HG03575 (cell line): Measurements from ENCODE around the gene PIAS4.

Experiments used
- ATAC-seq: cut with Tn5 transposase; IDR thresholded peaks from one replicate; pipeline ENCODE4 v1.9.1; 2021; ENCODE audit not compliant: unreplicated experiment, insufficient number of reproducible peaks, low FRiP score; ENCODE audit errors: extremely low read depth

The PIAS4 gene

DNA sequence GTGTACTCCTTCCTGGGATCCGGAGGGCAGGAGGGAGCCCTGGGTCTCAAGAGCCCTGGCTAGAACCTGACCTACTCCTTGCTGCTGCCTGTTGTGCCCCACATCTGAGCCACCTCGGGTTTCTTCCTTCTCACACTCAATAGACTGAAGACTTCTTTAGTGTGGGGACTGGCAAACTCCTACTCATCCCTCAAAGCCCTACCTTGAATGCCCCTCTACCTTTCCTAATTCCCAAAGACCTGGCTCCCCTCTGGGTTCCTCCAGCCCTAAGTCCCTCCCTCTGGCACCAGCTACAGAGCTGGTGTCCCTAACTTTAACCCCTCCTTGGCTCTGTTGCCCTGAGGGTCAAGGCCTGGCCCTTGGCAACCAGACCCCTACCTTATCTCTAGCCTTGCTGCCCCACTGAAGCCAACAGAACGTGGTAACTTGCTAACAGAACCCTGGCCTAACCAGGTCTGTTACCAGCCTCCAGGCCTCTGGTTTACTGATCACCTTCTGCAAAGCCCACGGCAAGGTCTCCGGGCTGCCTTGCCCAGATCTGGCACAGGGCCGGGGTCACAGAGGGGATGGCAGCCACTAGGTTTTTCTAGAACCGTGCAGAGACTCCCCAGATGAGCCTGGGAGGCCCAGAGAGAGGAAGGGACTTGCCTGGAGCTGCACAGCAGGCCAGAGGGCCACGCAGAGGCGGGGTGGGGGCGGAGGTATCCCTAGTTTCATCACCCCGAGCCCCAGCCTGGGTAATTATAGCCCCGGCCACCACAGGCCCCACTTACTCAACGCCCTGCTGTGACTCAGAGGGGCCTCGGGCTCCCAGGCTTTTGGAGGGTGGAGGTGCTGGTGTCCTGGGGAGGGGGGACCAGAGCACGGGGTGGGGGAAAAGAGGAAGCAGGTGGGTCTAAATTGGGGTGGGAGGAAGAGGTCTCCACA is 43.9 kb downstream of the PIAS4 start:
- ATAC-seq, result no peak

DNA sequence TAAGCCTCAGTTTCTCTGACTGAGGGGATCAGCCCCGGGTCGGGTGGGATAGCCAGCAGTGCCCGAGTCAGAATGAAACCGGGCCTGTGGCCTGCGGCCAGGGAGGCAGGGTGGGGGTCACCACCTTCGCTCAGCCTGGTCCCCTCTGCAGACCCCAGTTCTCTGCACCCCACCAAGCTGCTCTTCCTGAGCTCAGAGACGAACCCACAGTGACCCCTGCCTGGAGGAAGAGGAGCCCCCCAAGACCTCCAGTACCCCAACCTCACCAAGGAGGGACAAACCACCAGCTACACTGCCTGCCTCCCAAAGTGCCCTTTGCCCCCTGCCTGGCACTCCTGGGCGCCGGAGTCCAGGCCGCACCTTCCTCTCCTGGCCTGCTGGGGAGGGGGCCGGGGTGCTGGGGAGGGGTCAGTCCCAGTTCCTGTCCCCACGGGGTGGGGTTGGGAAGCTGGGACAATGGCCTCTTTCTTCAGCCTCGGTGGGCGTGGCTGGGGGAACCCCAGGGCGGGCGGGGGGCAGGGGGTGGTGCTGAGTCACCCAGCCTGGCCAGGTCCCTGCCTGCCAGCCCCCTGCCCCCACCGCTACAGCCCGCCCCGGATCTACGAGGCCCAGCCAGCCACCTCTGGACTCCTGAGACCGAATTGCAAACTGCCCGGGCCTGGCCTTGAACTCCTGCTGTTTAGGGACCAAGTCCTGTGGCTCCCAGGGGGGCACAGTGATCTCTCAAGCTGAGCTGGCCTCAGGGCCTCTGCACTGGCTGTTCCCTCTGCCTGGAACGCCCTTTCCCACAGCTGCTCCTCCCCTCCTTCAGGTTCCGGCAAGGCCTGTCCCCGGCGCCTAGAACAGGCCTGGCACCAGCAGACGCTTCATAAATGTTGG is 44.8 kb downstream of the PIAS4 start:
- ATAC-seq, result no peak

DNA sequence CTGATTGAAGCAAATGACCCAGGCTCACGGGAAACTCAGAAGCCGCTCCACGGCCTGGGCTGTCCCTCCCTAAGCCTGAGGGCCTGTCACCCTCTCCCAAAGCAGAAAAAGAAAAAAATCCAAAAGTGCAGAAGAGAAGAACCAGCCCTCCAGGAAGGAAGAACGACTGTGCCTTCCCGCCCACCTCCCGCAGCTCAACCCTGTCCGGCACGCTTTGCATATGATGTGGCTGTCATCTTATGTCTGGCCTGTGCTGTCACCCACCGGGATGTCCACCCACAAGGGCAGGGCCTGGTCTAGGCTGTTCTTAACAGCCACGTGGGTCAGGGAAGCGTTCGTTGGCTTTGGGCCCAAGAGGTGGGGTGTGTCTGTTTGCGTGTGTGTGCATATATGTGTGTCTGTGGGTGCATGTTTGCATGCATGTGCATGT is 45.5 kb downstream of the PIAS4 start:
- ATAC-seq, result no peak

DNA sequence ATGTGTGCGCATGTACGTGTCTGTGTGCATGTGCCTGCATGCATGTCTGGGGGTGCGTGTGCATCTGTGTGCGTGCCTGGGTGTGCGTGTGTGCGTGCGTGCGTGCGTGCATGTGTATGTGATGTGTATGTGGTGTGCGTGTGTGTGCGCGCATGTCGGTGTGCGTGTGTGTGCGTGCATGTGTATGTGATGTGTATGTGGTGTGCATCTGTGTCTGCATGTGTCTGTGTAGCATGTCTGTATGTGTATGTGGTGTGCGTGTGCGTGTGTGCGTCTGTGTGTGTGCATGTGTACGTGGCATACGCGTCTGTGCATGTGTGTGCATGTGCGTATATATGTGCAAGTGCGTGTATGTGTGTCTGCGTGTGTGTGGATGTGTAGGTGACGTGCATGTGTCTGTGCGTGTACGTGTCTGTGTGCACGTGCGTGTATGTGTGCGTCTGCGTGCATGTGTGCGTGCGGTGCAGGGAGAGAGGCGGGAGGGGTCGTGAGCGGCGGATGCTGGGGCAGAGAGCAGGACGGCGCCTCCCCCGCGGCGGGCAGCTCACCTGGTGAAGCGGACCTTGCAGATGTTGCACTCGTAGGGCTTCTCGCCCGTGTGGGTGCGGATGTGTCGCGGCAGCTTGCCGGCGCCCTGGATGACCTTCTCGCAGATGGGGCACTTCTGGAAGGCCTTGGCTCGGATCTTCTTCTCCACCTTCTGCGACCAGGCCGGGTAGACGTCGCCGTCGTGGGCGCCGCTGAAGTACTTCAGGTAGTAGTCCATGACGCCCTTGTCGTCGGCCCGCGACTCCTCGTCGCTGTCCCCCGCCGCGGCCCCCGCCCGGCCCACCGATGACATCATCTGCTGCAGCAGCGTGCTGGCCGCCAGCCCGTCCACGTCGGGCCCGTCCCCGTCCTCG is 46.1 kb downstream of the PIAS4 start:
- no peak for ATAC-seq

DNA sequence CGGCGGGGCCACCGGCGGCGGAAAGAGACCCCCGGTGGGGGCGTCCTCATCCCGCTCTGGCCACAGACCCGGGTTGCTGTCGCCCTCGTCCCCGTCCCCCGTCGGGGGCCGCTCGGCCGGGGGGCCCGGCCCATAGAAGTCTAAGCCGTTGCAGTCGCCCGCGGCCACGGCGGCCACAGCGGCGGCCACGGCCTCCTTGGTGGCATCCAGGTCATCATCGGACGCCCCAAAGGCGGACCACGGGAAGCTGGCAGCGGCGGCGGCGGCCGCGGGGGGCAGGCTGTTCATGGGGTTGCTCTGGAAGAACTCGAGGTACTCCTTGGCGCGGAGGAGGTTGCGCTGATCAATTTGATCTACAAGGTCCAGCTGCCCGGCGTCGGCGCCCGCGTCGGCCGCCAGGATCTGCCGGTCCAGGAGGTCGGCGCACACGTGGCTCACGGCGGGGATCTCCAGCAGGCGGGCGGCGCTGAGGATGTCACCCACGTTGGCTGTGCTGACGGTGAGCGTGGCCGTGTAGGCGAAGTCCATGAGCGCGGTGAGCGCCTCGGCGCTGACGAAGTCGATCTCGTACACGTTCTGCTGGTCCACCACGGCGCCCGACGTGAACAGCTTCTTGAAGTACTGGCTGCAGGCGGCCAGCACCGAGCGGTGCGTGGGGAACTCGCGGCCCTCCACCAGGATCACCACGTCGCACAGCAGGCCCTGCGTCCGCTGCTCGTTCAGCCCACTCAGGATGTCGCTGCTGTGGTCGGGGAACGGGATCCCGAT is 47.1 kb downstream of the PIAS4 start:
- no peak for ATAC-seq

GRCh38 chr19:4055209-4055552 is 47.6 kb downstream of the PIAS4 start:
- no peak for ATAC-seq

DNA sequence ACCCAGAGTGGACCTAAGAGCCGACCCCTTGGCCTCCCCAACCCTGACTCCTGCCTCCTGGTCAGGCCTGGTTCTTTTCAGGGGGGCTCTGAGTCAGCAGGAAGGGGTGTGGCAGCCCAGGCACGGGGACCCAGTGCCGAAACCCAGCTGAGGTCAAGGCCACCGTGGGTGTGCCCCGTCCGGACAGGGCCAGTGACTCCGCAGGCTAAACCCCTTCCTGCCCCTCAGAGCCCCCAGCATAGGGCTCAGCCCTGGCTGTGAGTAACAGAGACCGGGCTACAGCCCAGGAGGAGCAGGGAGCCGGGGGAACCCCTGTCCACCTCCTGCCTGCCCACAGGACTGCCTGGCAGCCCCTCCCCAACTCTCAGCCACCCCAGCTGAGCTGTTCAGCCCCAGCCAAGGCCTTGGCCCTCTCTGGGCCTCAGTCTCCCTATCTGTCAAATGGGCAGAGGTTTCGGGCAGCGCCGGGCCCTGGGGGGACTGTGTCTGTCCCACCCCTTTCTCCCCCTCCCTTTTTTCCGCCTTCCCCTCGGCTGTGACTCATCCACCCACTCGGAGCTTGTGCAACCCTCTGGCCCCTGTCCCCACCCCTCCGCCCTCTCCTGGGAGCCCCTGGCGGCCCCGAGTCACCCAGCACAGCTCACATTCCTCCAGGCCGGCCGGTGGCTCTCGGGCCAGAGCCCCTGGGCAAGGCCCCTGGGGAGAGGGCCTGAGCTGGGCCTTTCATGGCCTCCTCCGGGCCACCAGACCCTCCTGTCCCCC is 50.6 kb downstream of the PIAS4 start:
- ATAC-seq, result no peak

DNA sequence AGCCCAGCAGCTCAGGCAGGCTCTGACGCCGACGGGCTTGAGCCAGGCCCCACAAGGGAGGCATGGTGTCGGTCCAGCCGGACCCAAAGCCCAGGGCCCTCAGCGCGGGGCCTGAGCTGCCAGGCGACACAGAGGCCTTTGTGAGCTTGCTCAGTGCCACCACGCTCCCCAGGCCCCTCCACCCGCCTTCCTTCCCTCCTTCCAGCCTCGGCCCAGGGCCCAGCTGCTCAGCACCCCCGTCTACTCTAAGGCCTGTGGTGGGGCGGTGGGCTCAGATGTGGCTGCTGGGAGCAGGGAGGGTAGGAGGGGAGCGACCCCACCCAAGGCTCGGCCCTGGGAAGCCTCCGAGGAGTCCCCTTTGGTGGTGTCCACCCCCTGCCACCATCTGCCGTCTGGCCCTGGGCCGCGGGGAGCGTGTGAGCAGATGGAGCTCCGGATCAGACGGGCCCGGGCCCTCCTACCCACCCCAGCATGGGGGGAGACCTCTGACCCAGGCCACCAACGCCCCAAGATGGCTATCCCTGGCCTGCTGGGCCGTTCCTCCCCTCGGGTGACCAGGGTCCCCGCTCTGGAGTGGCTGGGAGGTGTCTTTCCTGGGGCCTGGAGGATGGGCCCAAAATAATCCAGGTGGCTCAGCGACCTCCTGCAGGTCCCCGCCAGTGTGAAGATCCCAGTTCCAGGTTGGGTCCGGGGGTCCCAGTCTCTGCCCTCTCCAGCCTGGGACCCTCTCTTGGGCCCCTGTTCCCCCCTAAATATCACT is 51.3 kb downstream of the PIAS4 start:
- no peak for ATAC-seq

DNA sequence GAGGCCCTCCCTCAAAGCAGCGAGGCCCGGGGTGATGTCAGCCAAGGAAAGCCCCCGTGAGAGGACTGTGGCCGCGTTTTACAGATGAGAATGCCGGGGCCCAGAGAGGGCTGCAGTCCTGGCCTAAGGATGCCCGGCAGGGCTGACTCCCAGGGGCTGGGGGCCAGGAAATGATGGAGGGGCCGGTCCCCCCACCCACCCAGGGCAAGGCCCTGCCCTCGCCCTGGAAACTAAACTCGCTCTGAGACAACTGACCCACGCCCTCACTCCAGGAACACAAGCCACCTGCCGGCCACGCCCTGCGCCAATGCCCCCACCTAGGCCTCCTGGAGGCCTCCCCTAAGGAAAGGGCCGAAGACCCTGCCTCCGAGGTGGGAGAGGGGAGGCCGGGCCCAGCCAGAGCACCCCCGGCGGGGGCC is 51.9 kb downstream of the PIAS4 start:
- ATAC-seq, result no peak

DNA sequence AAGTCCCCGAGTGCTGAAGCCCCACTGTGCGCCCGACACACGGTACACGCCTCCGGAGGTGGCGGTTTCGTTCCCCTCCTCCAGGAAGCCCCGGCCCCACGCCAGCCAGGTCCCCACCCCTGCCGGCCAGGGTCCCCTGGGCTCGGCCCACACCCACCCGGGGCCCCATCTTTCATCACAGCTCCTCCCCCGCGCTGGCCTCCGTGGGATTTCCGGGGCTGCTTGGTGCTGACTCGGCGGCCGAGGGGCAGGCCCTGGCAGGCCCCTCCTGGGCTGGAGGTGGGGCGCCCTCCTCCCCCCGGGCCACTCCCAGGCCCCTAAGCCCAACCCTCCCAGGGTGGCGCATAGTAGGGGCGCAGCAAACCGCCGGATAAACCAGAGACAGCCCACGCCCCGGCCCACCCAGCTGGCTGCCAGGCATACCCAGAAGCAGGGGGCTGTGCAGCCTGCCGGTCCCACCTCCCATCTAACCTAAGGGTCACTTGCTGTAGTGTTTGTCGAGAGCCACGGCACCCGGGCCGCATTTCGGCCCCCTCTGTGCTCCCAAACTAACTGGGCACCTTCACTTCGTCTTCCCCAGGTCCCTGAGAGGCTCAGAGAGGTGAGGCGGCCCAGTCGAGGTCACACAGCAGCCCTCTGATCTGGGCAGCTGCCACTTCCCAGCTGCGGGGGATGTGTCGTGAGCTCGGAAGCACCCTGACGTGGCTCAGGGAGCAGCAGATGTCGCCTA is 52.5 kb downstream of the PIAS4 start:
- no peak for ATAC-seq

- no peak for ATAC-seq
Observed at GRCh38 chr19:4060621-4061177, 53.2 kb downstream of the PIAS4 start.

- ATAC-seq, result no peak
Observed at GRCh38 chr19:4061178-4061682, 53.7 kb downstream of the PIAS4 start.

GRCh38 chr19:4061683-4062418 is 54.3 kb downstream of the PIAS4 start:
- ATAC-seq, result no peak

- ATAC-seq, result no peak
Observed at GRCh38 chr19:4062419-4063368, 55.2 kb downstream of the PIAS4 start.
